SU-DHL-6 (cell line): ENCODE measurements around the gene CCDC85B.

Source experiments
- CTCF ChIP-seq: fragments of 200-600 bp; sonication (generic); IDR thresholded peaks from one replicate; pipeline ENCODE4 v1.5.1; 2017; ENCODE audit warnings: antibody characterized with exemption, mild to moderate bottlenecking, low read length, moderate library complexity; ENCODE audit not compliant: insufficient read depth, poor library complexity, severe bottlenecking
- EZH2phosphoT487 ChIP-seq: fragments of 200-600 bp; sonication (generic), shearing (Covaris generic); conservative IDR thresholded peaks from 2 replicates; pipeline ENCODE4 v1.6.1; 2018; ENCODE audit warnings: mild to moderate bottlenecking, antibody characterized with exemption, low read length, moderate library complexity, mixed read lengths

- TF ChIP-seq CTCF, result no peak
- TF ChIP-seq EZH2phosphoT487, result no peak
Measured at GRCh38 chr11:65849366-65849765, 41.1 kb upstream of the CCDC85B start.
